ENCODE results near the gene RNLS.

GRCh38 chr10:88230251-88230650, 352.9 kb downstream of the RNLS start:
- TF ChIP-seq POLR2AphosphoS5 (IDR thresholded peaks at IDR 0.05; ENCODE audit: low read depth, low read length) = no peak
- no peak for TF ChIP-seq REST (IDR thresholded peaks at IDR 0.05; ENCODE audit: insufficient read depth in 1 of 2, low read depth in 2 of 2, low read length in 1 of 2)
- TF ChIP-seq CTCF (IDR thresholded peaks at IDR 0.05) = no peak
- TF ChIP-seq SIN3A (IDR thresholded peaks at IDR 0.05; ENCODE audit: borderline replicate concordance, insufficient read depth, low read depth, low read length) = no peak

Data from Panc1 (cell line).